ENCODE data around the gene KIAA1671.

KIAA1671 gene

DNA sequence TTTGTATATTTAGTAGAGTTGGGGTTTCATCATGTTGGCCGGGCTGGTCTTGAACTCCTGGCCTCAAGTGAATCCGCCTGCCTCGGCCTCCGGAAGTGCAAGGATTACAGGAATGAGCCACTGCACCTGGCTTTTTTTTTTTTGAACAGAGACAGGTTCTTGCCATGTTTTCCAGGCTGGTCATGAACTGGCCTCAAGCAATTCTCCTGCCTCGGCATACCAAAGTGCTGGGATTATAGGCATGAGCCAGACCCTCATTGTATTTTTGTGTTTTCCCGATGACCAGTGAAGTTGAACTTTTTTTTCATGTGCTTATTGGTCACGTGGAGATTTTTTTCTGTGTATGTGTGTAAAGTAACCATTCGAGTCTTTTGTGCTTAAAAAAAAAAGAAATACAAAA is 48.2 kb downstream of the KIAA1671 start:
- Mint-ChIP-seq H3K36me3 (ENCODE audit: low read depth) (no peaks in the 10 kb centered on the region), H3K4me1 (ENCODE audit: low read depth) (no peaks in the 10 kb centered on the region), H3K4me3 (no peak overlapping the region), H3K9me3 (no peaks in the 10 kb centered on the region), H3K27ac (no peak overlapping the region), H3K27me3 (peaks cover 2% of the 10 kb centered on the region)
- intact Hi-C loops (cut with micrococcal nuclease): no loop called here

DNA sequence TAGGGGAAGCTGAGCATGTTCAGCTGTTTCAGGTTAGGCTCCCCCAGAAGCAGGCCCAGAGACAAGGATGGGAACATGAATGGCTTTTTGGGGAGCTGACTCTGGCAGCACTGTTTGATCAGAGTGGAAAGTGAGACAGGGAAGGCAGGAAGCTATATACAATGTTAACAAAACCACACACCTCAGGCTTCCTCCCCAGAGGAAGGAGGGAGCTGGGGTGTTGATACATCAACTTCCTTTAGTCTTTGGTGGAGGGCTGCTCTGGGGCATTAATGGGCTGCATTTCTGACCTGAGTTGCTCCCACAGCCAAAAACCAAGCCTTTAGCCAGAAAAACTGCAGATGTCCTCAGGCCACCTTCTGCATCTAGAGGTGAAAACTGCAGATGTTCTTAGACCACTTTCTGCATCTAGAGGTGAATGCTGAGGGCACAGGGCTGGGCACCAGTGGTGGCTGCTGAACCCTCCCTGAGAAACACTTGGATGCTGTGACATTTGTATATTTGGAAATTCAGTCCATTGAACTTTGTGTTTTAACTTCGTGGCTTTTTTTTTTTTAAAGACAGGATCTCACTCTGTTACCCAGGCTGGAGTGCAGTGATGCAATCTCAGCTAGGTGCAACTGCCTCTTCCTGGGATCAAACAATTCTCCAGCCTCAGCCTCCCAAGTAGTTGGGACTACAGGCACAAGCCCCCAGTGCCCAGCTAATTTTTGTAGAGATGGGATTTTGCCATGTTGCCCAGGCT is 49.9 kb downstream of the KIAA1671 start:
- Mint-ChIP-seq H3K27ac (no peak overlapping the region), H3K4me3 (no peak overlapping the region), H3K36me3 (ENCODE audit: low read depth) (no peaks in the 10 kb centered on the region), H3K9me3 (no peaks in the 10 kb centered on the region), H3K4me1 (ENCODE audit: low read depth) (no peaks in the 10 kb centered on the region), H3K27me3 (no peaks in the 10 kb centered on the region)
- intact Hi-C loops (cut with micrococcal nuclease): no loop called here

DNA sequence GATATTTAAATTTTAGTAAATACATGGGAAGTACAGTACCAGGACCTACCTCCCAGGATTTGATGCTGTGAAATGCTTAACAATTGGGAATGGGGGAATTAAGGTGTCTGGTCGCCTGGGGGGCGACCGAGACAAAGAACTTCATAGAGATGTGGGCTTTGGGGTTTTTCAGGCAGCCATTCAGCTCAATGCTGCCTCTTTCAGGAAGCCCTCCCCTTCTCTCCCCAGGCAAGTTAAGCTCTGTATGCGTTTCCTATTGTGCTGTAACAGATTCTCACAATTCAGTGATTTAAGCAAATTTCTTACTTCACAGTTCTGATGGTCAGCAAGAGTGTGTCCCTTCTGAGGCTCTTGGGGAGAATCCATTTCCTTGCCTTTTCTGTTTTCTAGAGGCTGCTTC is 53.8 kb downstream of the KIAA1671 start:
- Mint-ChIP-seq H3K4me3 (no peak overlapping the region), H3K27ac (no peak overlapping the region), H3K4me1 (ENCODE audit: low read depth) (no peaks in the 10 kb centered on the region), H3K9me3 (no peaks in the 10 kb centered on the region), H3K36me3 (ENCODE audit: low read depth) (no peaks in the 10 kb centered on the region), H3K27me3 (no peaks in the 10 kb centered on the region)
- intact Hi-C loops (cut with micrococcal nuclease): no loop called here

DNA sequence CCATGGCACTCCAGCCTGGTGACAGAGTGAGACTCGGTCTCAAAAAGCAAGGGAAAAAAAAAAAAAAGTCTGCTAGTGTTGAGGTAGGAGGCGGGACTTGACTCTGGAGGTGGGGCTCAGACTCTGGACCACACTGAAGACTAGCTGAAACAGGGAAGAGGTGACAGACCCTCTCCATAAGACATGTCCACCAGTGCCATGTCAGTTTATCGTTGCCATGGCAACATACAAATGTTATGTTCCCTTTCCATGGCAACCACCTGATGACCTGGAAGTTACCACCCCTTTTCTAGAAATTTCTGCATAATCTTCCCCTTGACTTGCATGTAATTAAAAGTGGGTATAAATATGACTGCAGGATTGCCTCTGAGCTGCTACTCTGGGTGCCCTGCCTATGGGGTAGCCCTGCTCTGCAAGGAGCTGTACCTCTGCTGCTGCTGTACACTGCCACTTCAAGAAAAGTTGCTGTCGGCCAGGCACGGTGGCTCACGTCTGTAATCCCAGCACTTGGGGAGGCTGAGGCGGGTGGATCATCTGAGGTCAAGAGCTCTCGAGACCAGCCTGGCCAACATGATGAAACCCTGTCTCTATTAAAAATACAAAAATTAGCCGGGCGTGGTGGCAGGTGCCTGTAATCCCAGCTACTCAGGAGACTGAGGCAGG is 55.1 kb downstream of the KIAA1671 start:
- Mint-ChIP-seq H3K4me1 (ENCODE audit: low read depth) (no peaks in the 10 kb centered on the region), H3K27me3 (no peaks in the 10 kb centered on the region), H3K4me3 (no peak overlapping the region), H3K36me3 (ENCODE audit: low read depth) (no peaks in the 10 kb centered on the region), H3K27ac (no peak overlapping the region), H3K9me3 (no peaks in the 10 kb centered on the region)
- intact Hi-C loops (cut with micrococcal nuclease): no loop called here

DNA sequence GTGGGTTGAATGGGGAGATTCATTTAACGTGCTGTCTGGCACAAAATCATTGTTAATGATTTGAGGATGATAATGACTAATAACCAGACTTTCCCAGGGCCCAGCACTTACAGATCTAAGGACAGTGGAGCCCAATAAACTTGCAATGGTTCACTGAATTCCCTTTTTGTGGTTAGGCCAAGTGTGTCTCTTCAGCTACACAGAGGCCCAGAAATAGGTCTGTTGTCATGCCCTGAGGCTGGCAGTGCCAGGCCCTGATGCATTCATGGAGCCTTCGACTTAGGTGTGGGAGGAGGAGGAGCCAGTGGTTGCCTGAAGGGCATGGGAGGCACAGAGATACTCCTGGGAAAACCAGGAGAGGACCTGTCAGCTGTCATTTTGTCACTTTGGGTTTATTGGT is 56.1 kb downstream of the KIAA1671 start:
- H3K4me3 Mint-ChIP-seq: no peak overlapping the region
- no peaks in the 10 kb centered on the region for H3K36me3 Mint-ChIP-seq (ENCODE audit: low read depth)
- no peaks in the 10 kb centered on the region for H3K27me3 Mint-ChIP-seq
- intact Hi-C loops (cut with micrococcal nuclease): no loop called here
- H3K4me1 Mint-ChIP-seq (ENCODE audit: low read depth): no peaks in the 10 kb centered on the region
- no peaks in the 10 kb centered on the region for H3K9me3 Mint-ChIP-seq
- no peak overlapping the region for H3K27ac Mint-ChIP-seq

DNA sequence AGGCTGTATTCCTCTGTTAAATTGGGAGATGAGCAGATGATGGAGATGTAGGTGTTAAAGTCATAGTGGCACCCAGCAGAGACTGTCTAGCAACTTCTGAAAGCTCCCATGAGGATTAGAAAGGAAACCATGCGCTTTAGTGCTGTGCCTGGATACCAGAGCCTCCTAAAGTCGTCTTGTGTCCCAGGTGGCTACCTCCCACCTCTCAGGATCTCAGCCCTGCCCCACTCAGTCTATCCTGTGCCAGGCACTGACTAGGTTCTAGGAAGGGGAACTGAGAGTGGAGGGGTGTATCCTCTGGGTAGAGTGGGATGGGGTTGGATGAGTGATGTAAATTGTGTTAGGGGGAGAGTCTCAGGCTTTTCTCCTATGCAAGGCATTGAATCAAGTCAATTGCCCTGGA is 60.2 kb downstream of the KIAA1671 start:
- no peaks in the 10 kb centered on the region for H3K4me1 Mint-ChIP-seq (ENCODE audit: low read depth)
- no peaks in the 10 kb centered on the region for H3K36me3 Mint-ChIP-seq (ENCODE audit: low read depth)
- intact Hi-C loops (cut with micrococcal nuclease): no loop called here
- H3K27ac Mint-ChIP-seq: no peak overlapping the region
- H3K4me3 Mint-ChIP-seq: no peak overlapping the region
- H3K9me3 Mint-ChIP-seq: no peaks in the 10 kb centered on the region
- H3K27me3 Mint-ChIP-seq: no peaks in the 10 kb centered on the region

DNA sequence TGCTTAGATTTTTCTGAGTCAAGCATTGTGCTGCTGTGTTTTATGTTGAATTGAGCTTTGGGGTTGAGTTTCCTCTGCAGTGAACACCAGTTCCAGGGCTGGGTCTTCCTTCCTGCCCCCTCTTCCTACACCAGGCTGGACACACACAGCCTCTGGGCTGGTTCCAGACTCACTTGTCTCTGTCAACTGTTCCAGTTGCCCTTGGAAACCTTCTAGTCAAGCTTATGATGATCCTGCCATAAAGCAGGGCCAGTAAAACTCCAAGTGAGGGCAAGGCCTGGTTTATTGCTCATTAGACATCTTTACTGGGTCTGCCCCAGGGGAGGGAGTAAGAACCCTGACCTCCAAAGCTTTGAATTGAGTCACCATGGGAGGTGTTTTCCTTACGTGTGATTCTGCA is 61.1 kb downstream of the KIAA1671 start:
- Mint-ChIP-seq H3K9me3 (no peaks in the 10 kb centered on the region), H3K27me3 (peaks cover 2% of the 10 kb centered on the region), H3K4me1 (ENCODE audit: low read depth) (no peaks in the 10 kb centered on the region), H3K36me3 (ENCODE audit: low read depth) (no peaks in the 10 kb centered on the region), H3K4me3 (no peak overlapping the region), H3K27ac (no peak overlapping the region)
- intact Hi-C loops (cut with micrococcal nuclease): no loop called here

DNA sequence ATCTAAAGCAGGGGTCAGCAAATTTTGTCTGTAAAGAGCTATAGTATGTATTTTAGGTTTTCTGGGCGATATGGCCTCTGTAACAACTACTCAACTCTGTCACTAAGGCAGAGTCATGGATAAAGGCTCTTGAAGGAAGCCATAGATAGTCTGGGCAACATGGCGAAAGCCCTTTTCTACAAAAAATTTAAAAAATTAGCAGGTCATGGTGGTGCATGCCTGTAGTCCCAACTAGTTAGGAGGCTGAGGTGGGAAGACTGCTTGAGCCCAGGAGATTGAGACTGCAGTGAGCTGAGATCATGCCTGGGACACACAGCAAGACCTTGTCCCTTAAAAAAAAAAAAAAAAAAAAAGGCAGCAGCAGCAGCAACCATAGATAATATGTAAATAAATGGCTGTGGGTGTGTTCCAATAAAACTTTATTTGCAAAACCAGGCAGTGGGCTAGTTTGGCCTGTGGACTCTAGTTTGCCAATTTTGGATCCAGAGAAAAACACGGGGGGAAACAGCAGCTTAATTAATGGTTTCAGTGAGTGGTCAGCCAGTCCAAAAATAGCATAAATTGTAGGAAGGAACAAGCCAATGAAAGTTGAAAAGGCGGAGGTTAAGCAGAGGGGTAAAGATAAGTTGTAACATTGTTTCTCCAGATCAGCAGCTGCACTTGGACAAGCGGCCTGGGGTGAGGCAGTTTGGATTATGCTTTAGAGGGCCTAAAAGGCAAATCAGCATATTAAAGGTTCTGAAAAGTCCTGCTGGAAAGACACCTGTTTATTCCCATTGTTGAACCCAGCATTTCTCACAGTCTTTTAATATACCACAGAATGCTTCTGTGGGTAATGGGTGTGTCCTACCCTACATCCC is 62.6 kb downstream of the KIAA1671 start:
- peaks cover 2% of the 10 kb centered on the region for H3K27me3 Mint-ChIP-seq
- H3K27ac Mint-ChIP-seq: no peak overlapping the region
- no peaks in the 10 kb centered on the region for H3K4me1 Mint-ChIP-seq (ENCODE audit: low read depth)
- no peaks in the 10 kb centered on the region for H3K9me3 Mint-ChIP-seq
- intact Hi-C loops (cut with micrococcal nuclease): no loop called here
- H3K36me3 Mint-ChIP-seq (ENCODE audit: low read depth): no peaks in the 10 kb centered on the region
- H3K4me3 Mint-ChIP-seq: no peak overlapping the region

DNA sequence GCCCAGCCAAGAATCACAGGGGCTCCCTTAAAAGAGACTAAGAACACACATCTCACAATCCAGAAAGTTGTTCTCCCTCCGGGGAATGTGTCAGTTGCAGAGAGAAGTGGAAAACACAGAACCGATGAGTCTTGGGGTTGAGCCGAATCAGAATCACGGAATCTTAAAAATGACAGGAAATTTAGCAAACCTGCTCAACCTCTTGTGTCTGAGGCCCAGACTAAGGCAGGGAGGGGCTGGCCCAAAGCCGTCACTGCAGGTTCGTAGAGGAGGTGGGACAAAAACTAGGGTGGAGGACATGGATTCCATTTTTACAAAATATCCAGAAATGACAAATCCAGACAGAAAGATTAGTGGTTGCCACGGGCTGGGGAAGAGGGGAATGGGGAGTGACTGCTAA is 63.8 kb downstream of the KIAA1671 start:
- Mint-ChIP-seq H3K9me3 (no peaks in the 10 kb centered on the region), H3K4me1 (ENCODE audit: low read depth) (no peaks in the 10 kb centered on the region), H3K27ac (no peak overlapping the region), H3K4me3 (no peak overlapping the region), H3K27me3 (peaks cover 2% of the 10 kb centered on the region), H3K36me3 (ENCODE audit: low read depth) (no peaks in the 10 kb centered on the region)
- intact Hi-C loops (cut with micrococcal nuclease): no loop called here

DNA sequence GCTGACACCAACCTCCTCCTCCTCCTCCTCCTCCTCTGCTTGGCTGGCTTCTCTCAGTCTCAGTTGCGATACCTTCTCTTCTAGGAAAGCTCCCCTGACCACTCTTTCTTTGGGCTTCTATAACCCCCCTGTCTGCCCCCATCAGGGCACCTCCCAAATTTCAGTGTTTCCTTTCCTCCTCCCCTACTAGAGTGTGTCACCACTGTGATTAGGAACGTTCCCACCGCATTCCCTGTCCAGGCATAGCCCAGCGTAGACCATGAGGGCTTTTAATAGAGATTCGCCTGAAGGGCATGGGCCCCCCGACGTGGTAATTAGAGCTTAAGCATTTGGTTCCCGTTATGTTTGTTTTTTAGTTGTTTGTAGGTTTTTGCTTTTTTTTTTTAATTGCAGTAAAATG is 65.5 kb downstream of the KIAA1671 start:
- intact Hi-C loops (cut with micrococcal nuclease): no loop called here
- no peaks in the 10 kb centered on the region for H3K36me3 Mint-ChIP-seq (ENCODE audit: low read depth)
- no peak overlapping the region for H3K27ac Mint-ChIP-seq
- H3K27me3 Mint-ChIP-seq: peaks cover 2% of the 10 kb centered on the region
- no peak overlapping the region for H3K4me3 Mint-ChIP-seq
- H3K4me1 Mint-ChIP-seq (ENCODE audit: low read depth): no peaks in the 10 kb centered on the region
- H3K9me3 Mint-ChIP-seq: no peaks in the 10 kb centered on the region

DNA sequence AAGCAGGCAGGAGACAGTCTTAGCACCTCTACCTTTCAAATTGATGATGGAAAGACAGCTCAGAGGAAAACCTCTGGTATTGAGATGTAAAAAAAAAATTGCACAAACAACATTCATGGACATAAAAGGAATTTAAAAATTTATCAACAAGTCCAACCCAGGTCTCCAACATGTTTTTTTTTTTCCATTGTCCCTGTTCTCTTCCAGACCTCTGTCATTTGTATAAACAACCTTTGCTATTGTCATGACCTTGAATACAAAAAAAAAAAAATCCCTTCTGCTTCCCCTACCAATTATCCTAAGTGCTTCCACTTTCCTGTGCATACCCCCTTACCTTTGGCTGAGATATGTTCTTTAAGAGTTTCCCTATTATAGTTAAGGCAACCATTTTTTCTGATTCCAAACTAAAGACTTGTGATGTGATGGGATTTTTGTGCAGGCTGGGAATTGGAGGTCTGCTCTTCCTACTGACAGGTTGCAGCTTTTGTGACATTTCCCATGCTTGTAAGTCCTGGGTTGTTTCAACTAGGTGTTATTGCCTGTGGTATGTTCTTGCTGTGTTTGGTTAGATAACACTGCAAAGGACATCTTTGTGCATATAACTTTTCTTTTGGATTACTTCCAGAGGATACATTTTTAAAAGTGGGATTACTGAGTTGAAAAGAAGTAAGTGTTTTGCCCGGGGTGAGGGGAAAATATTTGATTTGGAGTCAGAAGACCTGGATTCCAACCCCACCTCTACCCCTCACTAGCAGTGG is 67.1 kb downstream of the KIAA1671 start:
- no peak overlapping the region for H3K4me3 Mint-ChIP-seq
- no peaks in the 10 kb centered on the region for H3K9me3 Mint-ChIP-seq
- no peaks in the 10 kb centered on the region for H3K4me1 Mint-ChIP-seq (ENCODE audit: low read depth)
- intact Hi-C loops (cut with micrococcal nuclease): no loop called here
- H3K27me3 Mint-ChIP-seq: peaks cover 2% of the 10 kb centered on the region
- H3K36me3 Mint-ChIP-seq (ENCODE audit: low read depth): no peaks in the 10 kb centered on the region
- no peak overlapping the region for H3K27ac Mint-ChIP-seq

DNA sequence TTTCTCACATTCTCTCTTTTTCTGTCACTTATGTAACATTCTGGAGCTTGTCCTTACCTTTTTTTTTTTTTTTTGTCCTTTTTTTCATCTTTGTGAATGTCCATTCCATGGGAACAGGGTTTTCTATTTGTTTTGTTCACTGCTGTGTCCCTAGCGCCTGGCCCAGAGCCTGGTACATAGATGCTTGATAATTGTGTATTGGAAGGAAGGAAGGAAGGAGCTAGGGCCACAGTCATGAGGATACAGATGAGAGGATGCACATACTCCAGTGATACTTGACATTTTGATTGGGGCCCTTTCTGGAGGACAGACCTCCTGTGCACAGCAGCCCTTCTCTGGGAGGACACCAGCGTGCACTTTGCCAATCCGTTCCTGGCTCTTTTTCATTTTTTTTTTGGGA is 68.9 kb downstream of the KIAA1671 start:
- no peak overlapping the region for H3K27ac Mint-ChIP-seq
- peaks cover 2% of the 10 kb centered on the region for H3K27me3 Mint-ChIP-seq
- H3K9me3 Mint-ChIP-seq: no peaks in the 10 kb centered on the region
- H3K4me3 Mint-ChIP-seq: no peak overlapping the region
- H3K4me1 Mint-ChIP-seq (ENCODE audit: low read depth): no peaks in the 10 kb centered on the region
- H3K36me3 Mint-ChIP-seq (ENCODE audit: low read depth): no peaks in the 10 kb centered on the region
- intact Hi-C loops (cut with micrococcal nuclease): no loop called here

DNA sequence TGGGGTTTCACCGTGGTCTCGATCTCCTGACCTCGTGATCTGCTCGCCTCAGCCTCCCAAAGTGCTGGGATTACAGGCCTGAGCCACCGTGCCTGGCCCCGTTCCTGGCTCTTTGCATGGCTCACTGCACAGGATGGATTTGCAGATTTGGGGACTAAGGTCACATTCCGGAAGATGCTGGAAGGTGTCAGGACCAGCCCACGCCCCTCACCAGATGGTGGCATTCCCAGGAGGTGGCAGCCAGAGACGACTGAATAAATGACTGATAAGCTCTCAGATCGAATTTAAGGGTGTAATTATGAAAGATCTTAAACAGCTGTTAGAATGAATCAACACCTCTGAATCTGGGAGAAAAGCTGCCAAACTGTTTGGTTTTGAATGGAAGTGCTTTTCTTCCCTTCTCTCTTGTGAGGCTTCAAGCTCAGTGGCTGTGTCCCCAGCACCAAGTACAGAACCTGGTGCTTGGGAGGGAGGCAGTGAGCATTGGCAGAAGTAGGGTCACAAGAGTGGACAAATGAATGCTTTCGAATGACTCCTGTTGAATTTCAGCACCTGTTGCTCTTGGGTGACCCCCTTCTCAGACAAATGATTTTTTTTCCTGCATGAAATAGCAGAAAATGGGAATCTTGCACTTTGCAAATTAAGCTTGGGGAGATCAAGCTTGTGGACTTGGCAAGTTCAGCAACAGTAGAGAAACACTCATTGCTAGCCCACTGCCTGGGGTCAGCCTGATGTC is 69.6 kb downstream of the KIAA1671 start:
- intact Hi-C loops (cut with micrococcal nuclease): no loop called here
- H3K36me3 Mint-ChIP-seq (ENCODE audit: low read depth): no peaks in the 10 kb centered on the region
- H3K4me3 Mint-ChIP-seq: no peak overlapping the region
- H3K27me3 Mint-ChIP-seq: peaks cover 2% of the 10 kb centered on the region
- no peak overlapping the region for H3K27ac Mint-ChIP-seq
- no peaks in the 10 kb centered on the region for H3K4me1 Mint-ChIP-seq (ENCODE audit: low read depth)
- no peaks in the 10 kb centered on the region for H3K9me3 Mint-ChIP-seq

Measured in dendritic cell treated with granulocyte-macrophage colony-stimulating factor and Interleukin-4, amounts not matched to agents 40 ng/mL and 50 ng/mL, for 4 days (primary cell).